DMS 273 (cell line): ENCODE measurements around the gene VAX1.
"Not testable (repeated sequence)": the region's sequence is repeated elsewhere in the genome, so short reads cannot be mapped to it uniquely, and the experiment has no call there.

Source experiments
- DNase-seq: peaks from one replicate; lab custom pipeline; 2025; ENCODE audit not compliant: unreplicated experiment; lab: John Stamatoyannopoulos, UW

The VAX1 gene

DNA sequence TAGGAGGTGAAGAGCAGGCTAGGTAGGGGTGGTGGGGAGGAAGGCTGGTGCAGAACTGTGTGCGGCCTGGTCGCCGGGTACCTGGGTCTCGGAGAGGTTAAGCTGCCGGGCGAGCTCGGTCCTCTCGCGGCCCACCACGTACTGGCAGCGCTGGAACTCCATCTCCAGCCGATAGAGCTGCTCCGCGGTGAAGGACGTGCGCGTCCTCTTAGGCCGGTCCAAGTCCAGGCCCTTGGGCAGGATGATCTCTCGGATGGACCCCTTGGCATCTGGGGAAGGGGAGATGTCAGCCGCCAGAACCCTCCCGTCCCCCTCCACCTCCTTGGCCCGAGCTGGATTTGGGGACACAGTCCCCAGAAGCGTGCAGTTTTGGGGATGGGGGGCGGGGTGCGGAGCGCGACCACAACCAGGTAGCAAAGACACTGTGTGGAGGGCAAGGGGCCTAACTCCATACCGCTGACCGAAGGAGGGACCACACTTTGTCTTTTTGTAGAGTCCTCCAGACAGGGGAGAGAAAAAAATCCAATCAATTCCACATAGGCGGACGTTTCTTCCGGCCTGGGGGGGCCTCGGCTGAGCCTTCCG lies 1.6 kb downstream of the VAX1 start:
- no peak for DNase-seq

DNA sequence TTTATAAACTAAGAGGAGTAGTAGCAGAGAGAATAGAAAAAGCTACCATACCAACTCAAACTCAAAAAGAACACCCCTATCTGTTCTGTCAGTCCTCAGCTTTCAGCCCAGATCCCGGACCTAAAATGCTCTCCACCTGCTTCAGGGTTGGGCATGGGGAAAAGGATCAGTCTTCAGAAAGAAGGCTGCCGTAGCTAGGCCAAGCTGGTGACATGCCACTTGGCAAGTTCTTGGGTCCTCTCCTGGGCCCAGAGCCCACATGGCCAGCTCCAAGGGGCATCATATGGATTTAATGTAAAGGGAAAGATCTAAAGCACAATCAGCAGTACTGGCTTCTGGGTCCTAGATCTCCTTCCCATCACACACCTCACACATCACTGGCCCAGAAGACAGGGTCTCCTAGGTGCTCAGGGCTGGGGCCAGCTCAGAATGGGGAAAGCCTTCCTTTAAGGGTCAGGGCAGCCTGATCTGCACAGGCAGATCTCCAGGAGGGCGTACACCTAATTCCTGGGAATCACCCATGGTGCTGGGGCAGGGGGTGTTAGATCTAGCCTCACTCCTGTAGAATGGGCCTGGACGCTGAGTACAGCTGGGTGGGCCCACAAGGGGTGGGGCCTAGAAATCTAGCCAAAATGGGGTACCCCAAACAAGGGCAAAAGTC lies 2.5 kb downstream of the VAX1 start:
- no peak for DNase-seq

- DNase-seq: no peak
Observed at GRCh38 chr10:117135026-117135372, 3.1 kb downstream of the VAX1 start.

GRCh38 chr10:117134306-117135025 lies 3.6 kb downstream of the VAX1 start:
- peak; percentile 63 for DNase-seq

DNA sequence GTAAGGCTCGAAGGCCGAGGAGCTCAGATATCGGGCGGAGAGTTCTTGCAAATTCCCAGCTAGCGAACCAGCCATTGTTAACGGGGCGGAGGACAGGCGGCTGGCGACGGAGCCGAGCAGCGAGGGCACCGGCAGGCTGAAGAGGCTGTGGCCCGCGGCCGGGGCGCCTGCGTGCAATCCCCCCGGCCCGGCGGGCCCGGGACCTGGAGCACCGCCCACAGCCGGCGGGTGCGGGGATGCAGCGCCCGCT lies 4.1 kb downstream of the VAX1 start:
- DNase-seq: no peak

- no peak for DNase-seq
Observed at GRCh38 chr10:117133273-117134055, 4.6 kb downstream of the VAX1 start.

- no peak for DNase-seq
Observed at GRCh38 chr10:117132751-117133231, 5.3 kb downstream of the VAX1 start.

- DNase-seq: no peak
Observed at GRCh38 chr10:117131376-117132327, 6.4 kb downstream of the VAX1 start.

GRCh38 chr10:117130862-117131375 lies 7.2 kb downstream of the VAX1 start:
- no peak for DNase-seq

DNA sequence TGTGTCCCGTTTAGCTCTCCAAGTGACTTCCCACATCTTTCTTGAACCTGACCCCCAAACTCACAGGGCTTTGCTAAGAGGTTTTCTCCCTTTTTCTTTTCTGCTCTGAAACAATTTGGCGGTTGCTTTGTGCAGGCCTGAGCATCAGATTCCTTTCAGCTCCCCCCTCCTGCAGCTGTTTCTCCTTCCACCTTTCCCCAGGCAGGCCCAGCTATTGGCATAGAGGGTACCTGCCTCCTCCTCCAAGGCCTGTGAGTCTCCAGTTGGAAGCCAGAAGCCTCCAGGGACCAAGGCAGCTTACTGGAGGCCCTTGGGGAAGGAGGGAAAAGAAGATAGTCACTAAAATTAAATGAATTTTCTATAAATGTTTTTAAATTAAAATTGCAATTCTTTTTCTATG lies 7.7 kb downstream of the VAX1 start:
- DNase-seq: no peak

- not testable (repeated sequence) for DNase-seq
Observed at GRCh38 chr10:117126645-117127044, 11.4 kb downstream of the VAX1 start.

DNA sequence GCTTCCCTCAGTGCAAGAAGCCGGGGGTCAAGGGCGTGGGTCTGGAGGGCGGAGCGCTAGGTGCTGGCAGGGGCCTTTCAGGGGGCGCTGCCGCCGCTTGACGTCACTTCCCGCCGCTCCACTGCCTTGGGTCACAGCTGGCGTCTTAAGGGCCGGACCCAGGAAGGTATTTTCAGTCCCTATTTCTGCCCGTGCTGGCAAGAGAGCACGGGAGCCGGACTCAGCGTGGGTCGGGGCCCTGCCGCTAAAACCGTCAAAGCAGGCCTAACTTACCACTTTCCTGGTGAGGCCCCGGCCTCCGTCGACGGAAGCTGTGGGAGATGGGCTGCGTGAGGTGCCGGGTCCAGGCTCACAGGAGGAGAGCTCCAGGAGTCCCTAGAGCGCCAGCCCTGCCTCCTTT lies 12.0 kb downstream of the VAX1 start:
- DNase-seq: no peak

DNA sequence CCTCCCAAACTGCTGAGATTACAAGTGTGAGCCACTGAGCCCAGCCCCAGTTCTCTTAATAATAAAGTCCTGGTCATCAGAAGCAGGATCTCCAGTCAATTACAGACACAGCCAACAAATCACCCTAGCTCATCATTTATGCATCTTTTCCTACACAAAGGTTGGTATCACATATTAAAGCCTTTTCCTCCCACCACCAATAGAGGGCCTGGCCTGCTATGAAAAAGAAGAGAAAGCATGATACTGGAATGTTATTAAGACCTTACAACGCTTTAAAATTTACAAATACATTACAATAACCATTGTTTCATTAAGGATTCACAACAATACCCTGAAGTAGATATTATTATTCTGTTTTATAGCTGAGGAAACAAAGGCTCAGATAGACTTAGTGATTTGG lies 25.9 kb downstream of the VAX1 start:
- DNase-seq: peak; percentile 27

GRCh38 chr10:117107238-117107637 lies 30.8 kb downstream of the VAX1 start:
- DNase-seq: no peak

DNA sequence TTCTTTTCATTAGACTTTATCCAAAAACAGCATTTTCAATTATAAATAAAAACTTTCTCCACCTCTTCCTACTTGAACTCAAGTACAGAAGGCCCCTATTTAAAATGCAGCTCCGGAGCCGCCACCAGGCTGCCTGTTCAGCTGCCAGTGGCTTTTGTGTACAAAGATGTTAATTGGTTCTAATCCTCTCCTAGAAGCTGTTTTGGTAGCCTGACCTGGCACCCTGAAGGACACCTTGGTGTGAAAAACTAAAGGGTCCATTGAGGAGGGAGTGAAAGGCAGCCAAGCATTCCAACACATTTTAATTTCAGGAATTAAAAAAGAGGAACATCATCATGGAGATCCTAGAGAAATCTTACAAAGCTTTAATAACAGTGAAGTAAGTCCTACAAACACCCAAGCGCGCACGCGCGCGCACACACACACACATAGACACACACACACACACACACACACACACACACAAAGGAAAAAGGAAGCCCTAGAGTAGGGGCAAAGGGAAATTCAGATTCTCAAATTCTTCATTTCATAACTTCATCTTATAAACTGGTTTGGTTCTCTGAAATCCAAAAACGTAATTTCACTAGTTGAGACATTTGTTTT lies 41.4 kb downstream of the VAX1 start:
- DNase-seq: peak; percentile 11

DNA sequence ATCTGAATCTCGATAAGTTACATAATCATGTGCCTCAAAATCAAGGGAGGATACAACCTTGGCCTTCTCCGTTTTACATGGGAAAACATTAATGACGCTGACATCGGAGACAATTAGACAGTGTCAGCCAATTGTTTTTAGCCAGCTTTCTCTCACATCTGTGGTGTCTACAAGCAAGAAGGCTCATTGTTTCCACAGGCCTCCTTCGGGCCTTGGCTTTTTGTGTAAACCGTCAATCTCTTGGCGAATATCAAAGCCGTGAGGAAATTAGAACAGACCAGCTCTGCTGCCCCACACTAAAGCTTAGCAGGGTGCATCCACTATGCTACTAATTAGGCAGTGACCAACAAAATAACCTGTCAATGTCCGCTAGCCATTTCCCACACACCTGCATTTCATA lies 43.2 kb downstream of the VAX1 start:
- no peak for DNase-seq

GRCh38 chr10:117092386-117092785 lies 45.7 kb downstream of the VAX1 start:
- peak; percentile 1 for DNase-seq

DNA sequence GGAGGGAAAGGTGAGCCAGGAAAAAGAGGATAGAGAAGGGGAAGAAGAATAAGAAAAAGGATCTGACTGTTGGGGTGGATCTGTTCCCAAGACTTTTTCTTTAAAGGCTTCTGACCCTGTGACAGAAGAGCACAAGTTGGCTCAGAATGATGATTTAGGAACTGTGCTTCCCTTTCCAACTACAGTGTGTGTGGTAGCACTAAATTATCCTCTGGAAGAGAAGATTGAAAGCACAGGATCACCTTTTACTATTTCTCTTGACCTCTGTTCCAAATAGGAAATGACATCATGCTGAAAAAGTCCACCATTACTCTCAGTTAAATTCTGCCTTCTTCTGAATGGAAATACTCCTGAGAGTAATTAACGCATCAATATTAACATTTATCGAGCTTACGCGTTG lies 47.2 kb downstream of the VAX1 start:
- DNase-seq: no peak

GRCh38 chr10:117087521-117087920 lies 50.5 kb downstream of the VAX1 start:
- DNase-seq: no peak

DNA sequence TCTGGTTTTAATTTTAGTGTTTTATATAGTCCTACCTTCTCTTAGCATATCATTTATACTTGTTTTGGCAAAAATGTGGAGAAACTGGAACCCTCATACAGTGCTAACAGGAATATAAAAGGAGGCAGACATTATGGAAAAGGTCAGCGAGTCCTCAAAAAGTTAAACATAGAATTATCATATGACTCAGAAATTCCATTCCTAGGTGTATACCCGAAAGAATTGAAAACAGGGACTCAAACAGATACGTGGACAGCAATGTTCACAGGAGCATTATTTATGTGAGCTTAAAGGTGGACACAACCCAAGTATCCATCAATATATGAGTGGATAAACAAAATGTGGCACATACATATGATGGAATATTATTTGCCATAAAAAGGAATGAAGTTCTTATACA lies 51.5 kb downstream of the VAX1 start:
- no peak for DNase-seq
